Measurements from ENCODE around the gene TBC1D22B.
"Not testable (repeated sequence)": the region's sequence is repeated elsewhere in the genome, so short reads cannot be mapped to it uniquely, and the experiment has no call there.

The TBC1D22B gene

DNA sequence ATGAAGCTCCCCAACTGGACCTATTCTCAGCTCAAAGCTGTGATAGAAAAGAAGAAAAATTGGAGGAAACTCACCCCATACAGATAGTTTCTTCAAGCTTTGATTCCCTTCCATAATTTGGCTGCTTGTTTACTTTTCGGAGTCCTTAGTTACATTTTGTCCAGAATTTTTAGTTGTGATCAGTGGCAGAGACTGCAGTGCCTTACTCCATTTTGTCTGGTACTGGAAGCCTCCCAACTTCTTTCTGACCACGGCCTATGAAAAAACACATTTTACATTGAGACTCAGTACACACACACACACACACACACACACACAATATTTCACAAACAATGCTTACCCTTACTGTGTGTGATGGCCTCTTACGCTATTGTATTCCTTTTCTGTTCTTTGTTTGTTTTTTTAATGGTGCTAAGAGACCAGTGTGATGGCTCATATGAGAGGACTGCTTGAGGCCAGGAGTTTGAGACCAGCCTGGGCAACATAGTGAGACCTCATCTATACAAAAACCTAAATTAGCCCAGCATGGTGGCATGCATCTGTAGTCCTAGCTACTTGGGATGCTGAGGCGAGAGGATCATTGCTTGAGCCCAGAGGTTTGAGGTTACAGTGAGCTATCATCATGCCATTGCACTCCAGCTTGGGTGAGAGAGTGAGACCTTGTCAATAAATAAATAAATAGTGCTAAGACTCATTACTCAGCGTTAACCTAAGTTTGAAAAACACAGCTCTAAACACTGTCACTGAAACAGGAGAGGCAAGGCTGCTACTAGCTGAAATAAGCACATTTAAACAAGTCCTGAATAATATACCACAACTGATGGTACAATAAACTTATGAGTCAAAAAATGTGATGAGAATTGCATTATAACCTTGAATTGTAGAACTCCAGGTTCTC lies 82.4 kb downstream of the TBC1D22B start:
- intact Hi-C loops (cut with DNase I): no loop called here
- DNase-seq: no peak

GRCh38 chr6:37340639-37340943 lies 83.0 kb downstream of the TBC1D22B start:
- intact Hi-C loops (cut with DNase I): no loop called here
- no peak for DNase-seq

GRCh38 chr6:37343248-37343647 lies 85.7 kb downstream of the TBC1D22B start:
- DNase-seq: no peak

GRCh38 chr6:37344308-37344707 lies 86.7 kb downstream of the TBC1D22B start:
- no peak for DNase-seq
- intact Hi-C loops (cut with DNase I): no loop called here

More at GRCh38 chr6:37343248-37343647, 85.7 kb downstream of the TBC1D22B start:
- intact Hi-C loops (cut with DNase I): no loop called here

DNA sequence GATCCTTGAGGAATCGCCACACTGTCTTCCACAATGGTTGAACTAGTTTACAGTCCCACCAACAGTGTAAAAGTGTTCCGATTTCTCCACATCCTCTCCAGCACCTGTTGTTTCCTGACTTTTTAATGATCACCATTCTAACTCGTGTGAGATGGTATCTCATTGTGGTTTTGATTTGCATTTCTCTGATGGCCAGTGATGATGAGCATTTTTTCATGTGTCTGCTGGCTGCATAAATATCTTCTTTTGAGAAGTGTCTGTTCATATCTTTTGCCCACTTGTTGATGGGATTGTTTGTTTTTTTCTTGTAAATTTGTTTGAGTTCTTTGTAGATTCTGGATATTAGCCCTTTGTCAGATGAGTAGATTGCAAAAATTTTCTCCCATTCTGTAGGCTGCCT lies 88.2 kb downstream of the TBC1D22B start:
- DNase-seq; intact Hi-C loops (cut with DNase I): not testable (repeated sequence)

DNA sequence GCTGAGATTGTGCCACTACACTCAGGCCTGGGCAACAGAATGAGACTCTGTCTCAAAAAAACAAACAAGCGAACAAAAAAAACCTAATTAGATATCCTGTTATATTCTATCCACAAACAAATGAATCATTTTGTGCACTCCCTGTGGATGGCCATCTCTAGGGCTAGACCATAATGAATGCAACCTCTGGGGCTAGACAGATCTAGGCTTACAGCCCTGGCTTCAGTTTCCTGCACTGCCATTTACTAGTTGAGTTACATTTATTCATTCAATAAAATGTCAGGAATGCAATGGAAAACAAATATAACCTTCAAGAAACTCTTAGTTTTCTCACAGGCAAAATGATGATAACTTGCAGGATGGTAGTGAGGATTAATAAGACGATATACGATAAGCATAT lies 89.6 kb downstream of the TBC1D22B start:
- intact Hi-C loops (cut with DNase I): no loop called here
- DNase-seq: no peak

GRCh38 chr6:37347670-37348111 lies 90.1 kb downstream of the TBC1D22B start:
- intact Hi-C loops (cut with DNase I): no loop called here
- no peak for DNase-seq

GRCh38 chr6:37351027-37351426 lies 93.5 kb downstream of the TBC1D22B start:
- intact Hi-C loops (cut with DNase I): loop anchor here (10.0 kb wide), 1 partner anchor 84 kb away; the partner anchor contains the start of gene CMTR1
- DNase-seq: no peak

DNA sequence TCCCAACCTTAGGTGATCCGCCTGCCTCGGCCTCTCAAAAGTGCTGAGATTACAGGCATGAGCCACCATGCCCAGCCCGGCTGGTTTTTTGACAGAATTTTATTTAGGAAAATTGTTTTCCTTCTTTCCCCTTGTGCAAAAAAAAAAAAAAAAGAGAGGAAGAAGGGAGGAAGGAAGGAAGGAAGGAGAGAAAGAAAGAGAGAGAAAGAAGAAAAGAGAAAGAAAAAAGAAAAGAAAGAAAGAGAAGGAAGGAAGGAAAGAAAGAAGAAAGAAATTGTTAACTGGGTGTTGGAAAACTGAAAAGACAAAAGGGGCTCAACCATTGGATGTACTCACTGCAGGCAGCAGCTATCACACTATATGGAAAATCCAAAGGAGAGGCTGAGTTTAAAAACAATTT lies 94.8 kb downstream of the TBC1D22B start:
- DNase-seq: no peak
- intact Hi-C loops (cut with DNase I): loop anchor here (10.0 kb wide), 1 partner anchor 82 kb away; the partner anchor contains the start of gene CMTR1

DNA sequence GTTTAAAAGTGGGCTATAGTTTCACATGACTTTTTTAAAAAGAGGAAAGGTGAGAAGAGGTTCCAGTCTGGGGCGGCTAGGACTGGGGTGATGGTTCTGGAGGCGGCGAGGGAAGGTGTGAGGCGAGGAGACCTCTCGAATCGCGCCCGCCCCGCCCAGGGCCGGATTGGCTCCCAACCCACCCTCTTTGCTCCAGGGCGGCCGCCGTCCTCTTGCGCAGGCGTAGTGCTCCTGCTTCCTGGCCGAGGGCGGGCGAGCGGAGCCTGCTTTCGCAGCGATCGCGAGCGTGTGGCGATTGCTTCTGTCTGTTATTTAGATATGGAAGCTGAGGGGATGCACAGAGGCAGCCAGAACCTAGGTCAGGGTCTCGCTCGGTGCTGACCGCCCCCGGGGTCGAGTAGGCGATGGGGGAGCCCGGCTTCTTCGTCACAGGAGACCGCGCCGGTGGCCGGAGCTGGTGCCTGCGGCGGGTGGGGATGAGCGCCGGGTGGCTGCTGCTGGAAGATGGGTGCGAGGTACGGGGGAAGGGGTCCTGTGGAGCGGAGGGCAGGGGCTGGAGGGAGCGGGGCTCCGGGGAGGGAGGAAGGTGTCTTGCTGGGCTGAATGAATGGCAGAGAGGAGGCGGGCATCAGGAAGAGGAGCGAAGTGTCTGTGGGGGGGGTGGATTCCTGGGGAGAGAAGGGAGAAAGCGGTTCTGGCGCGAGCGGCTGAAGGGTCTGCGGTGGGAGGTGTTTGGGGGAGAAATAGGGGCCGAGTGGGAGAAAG lies 96.4 kb downstream of the TBC1D22B start, which contains the start of gene RNF8:
TSS of gene RNF8 (plus strand) at position 223 of the 765 bp plus-strand sequence. CDS start at position 405, 182 bp downstream.
- intact Hi-C loops (cut with DNase I): loop anchor here (10.0 kb wide), 1 partner anchor 81 kb away; the partner anchor contains the start of gene CMTR1
- DNase-seq: peak; percentile 77 to 96 (median 92)

DNA sequence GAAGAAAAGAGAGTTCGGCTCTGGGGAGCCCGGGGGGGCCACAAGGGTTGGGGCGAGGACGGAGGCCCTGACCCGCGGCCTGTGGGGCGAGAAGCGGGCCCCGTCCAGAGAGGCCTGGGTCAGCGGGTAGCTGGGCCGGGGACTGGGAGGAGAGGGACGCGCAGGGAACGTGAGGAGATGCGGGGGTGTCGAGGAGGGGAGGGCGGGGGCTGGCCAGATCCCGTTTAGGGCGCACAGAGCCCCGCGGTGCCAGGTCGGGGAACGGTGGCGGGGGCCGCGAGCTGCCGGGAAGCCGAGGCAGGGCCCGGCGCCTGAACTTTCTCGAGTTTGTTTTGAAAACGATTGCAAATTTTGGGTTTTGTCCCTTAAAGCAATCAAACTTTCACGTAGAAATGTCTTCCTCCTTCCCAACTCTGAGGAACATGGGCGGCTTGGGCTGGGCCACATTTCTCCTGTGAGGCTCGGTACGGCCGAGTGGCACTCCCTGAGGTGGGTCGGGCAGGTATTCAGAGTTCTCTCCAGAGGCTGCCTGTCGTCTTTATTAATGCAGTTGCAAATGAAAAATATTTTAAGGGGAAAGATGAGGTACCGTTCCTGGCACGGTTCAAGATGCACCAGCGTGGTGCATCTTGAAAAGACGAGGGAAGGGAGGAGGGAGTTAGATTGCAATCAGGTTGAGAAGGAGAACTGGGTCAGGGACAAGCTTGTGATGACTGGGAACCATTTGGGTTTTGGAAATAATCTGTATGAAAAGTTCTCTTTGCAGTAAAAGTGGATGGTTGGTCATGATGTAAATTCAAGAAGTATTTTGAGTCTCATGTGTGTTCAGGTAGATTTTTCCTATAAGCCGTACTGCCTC lies 97.2 kb downstream of the TBC1D22B start:
- intact Hi-C loops (cut with DNase I): loop anchor here (10.0 kb wide), 1 partner anchor 80 kb away; the partner anchor contains the start of gene CMTR1
- DNase-seq: peak in 37 of 42 donors; percentile 1 to 63 (median 27)

GRCh38 chr6:37357288-37357687 lies 99.7 kb downstream of the TBC1D22B start:
- no peak for DNase-seq
- intact Hi-C loops (cut with DNase I): loop anchor here (10.0 kb wide), 1 partner anchor 78 kb away; the partner anchor contains the start of gene CMTR1

DNA sequence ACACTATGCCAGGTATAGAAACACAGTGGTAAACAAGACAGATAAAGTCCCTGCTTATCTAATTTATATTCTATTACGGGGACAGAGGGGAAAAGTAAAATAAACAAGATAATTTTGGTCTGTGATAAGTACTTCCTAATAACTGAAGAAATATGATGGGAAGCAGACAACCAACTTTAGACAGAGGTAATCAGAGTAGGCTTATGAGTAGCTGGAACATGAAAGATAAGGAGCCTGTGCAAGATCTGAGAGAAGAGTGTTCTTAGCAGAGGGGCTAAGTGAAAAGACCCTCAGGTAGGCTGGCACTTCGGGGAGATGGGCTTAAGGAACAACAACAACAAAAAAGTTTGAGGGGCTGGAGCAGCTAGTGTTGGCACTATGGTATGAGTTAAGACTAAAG lies 100.3 kb downstream of the TBC1D22B start:
- intact Hi-C loops (cut with DNase I): loop anchor here (10.0 kb wide), 1 partner anchor 77 kb away; the partner anchor contains the start of gene CMTR1
- no peak for DNase-seq

DNA sequence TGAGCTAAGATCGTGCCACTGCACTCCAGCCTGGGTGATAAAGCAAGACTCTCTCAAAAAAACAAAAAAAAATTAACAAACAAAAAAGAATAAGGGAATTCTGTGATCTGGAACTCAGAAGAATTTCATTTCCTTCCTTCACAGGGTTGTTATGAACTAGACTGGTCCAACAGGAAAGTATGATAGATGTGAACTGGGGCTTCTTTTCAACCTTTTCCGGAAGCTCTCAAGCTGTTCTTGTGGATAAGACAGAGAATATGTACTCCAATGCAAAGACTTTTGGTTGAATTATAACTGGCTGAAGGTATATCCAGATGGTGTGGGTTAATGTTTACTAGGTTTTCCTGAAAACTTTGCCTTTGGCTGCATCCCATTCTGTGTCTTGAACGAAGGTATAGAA lies 101.5 kb downstream of the TBC1D22B start:
- intact Hi-C loops (cut with DNase I): loop anchor here (10.0 kb wide), 1 partner anchor 76 kb away; the partner anchor contains the start of gene CMTR1
- no peak for DNase-seq

DNA sequence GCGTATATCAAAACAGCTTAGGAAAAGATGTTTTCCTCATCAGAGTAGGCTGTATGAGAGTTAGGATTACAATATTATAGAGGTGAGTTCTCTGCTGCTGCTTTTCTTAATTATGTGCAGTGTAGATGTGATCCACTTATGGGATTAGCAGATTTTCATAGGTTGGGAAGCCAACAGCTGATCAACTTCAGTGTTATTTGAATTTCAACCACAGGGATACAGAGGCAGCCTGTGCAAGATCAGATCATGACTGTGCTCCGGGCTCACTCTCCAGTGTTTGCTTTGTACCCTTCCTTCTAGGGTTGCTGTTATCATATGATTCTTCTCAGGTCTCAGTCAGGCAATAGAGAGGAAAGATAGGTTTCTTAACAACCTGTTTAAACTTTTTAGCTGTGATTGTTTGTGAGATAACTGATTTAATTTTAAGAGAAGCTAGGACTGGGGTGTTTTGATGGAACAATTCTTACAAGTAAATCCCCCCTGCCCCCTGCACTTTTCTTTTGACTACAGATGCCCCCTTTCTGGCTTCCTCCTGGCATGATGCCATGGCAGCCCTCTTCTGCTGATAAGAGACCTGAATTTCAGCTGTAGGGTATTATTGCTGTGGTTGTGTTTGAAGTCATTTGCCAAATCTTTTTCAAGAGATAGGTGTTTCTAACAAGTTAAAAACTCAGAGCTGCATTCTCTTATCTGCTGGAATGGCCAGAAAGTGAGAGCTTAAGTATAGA lies 104.7 kb downstream of the TBC1D22B start:
- intact Hi-C loops (cut with DNase I): loop anchor here (10.0 kb wide), 1 partner anchor 333 kb away; the partner anchor contains the start of gene MDGA1

DNA sequence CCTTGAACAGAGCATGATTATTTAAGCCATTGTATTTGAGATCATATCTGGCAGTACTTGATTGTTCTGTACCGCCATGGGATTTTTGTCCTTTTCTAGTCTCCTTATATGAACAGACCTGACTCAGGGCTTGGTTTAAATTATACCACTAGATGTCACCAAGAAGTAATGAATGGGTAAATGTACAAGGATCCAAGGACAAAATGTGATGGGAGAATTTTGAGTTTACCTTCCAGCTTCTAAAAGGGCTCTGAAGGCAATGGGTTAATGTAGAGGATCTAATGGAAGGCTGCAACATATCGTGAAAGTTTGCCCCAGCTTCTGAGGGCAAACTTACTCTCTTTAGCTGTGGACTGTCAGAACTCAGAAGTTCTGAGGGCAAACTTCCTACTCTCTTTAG lies 108.2 kb downstream of the TBC1D22B start:
- intact Hi-C loops (cut with DNase I): loop anchor here (10.0 kb wide), 1 partner anchor 329 kb away; the partner anchor contains the start of gene MDGA1
- no peak for DNase-seq

More for the DNA sequence above, 104.7 kb downstream of the TBC1D22B start:
- no peak for DNase-seq

GRCh38 chr6:37366910-37367309 lies 109.3 kb downstream of the TBC1D22B start:
- no peak for DNase-seq
- intact Hi-C loops (cut with DNase I): loop anchor here (10.0 kb wide), 1 partner anchor 328 kb away; the partner anchor contains the start of gene MDGA1

DNA sequence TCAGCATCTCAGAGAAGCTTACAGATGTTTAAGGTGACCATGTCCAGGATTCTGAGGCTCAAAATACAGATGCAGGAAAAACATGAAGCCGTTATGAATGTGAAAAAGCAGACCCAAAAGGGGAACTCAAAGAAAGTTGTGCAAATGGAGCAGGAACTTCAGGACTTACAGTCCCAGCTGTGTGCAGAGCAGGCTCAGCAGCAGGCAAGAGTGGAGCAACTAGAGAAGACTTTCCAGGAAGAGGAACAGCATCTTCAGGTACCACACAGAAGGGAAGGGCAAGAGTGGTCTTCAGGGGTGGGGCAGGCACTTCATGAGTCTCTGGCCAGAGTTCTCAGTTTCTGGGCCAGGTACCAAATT lies 111.4 kb downstream of the TBC1D22B start:
- intact Hi-C loops (cut with DNase I): loop anchor here (10.0 kb wide), 1 partner anchor 326 kb away; the partner anchor contains the start of gene MDGA1
- no peak for DNase-seq
